Right ventricle myocardium superior (tissue), 1 donor: ENCODE data around the gene SEM1. TPM values are rescaled to one million over a fixed set of nuclear protein-coding genes. Genes with fewer than 3 reads are reported as not detected.
"Not testable (repeated sequence)": the region's sequence is repeated elsewhere in the genome, so short reads cannot be mapped to it uniquely, and the experiment has no call there.

Source experiments
- ATAC-seq: fragments of 200-7000 bp; cut with Tn5 transposase; one replicate; pipeline ENCODE4 v1.9.1; 2020; ENCODE audit warnings: mild to moderate bottlenecking; ENCODE audit not compliant: poor library complexity
- DNase-seq: peaks from one replicate; pipeline ENCODE4 v3.0.0-alpha.2; 2020
- intact Hi-C: fragments of 100-400 bp; cut with DNase I; formaldehyde crosslinking; loops from one replicate; pipeline ENCODE4 v1.11.2; 2022
- total RNA-seq: library from RNA; stranded (reverse); fragmentation: NEBNext Ultra II Directional; extraction: Animal tissue kit (Norgen Biotek cat#: 25700); gene quantifications from one replicate; pipeline ENCODE4 v1.2.1, GENCODE V29; 2021
- donor health status: DM: no; HTN: yes; CAD: no; lungs with severe emphysema.

Gene SEM1
- total RNA-seq, 1 donor from 2014 or later, result 43.9 TPM

DNA sequence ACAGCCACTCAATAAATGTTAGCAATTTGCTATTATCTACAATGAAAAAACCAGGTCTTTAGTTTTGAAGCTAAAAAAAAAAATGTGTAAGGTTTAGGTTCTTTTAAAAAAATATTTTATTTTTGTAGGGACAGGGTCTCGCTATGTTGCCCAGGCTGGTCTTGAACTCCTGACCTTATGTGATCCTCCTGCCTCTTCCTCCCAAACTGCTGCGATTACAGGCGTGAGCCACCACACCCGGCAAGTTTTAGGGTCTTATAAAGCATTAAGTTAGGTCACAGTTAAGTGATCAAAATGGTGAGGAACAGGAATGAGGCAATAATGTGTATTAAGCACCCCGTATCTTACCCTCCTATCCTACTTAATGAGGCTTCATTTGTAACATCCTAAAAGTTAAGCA, 774 bp downstream of the SEM1 start:
- ATAC-seq, result no peak
- no peak for DNase-seq
- intact Hi-C loops, result no loop called here

DNA sequence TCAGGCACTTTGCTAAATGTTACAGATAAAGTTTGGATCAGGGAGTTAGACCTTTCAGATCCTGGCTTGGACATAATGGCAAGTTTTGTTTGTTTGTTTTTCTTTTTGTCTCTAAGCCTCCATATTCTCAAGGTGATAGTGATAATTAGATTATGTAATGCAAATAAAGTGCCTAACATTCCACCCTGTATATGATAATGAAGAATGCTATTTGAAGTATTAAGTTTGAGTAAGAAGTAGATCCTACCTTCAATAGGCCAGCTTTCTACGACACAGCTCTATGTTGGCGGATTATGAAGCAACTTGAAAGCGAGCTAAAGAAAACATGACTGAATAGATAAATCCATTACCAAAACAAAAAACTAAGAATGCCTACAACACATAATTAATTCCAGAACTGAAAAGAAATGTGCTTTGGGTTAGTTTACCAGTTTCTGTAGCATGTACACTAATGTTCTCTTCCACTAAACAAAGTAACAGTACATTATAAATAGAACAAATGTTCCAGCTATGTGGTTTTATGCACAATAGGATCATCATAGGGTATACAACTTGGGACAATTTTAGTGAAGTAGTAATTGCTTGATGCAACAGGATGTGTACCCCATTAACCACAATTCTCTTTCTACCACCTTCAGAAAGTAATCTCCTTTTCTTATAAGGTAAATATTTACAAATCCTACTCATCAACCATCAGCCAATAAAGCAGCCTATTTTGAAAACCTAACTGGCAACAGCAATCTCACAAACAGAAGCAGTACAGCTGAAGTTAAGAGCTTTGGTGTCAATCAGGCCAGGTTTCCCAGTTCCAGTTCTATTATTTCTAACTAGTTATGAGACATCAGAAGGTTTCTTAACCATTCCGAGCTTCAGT, 1.5 kb downstream of the SEM1 start:
- ATAC-seq (no peak), DNase-seq (no peak)
- intact Hi-C loops, result no loop called here

DNA sequence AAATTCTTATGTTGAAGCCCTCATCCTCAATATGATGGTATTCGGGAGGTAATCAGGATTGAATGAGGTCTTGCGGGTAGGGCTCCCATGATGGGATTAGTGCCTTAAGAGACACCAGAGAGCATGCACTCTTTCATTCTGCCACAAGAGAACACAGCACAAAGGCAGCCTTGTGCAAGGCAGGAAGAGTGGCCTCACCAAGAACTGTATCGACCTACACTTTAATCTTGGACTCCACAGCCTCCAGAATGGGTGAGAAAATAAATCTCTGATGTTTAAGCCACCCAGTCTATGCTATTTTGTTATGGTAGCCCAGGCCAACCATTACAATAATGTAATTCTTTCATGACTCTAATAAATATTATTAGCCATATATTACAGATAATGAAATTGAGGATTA, 8.4 kb downstream of the SEM1 start:
- intact Hi-C loops, result no loop called here
- DNase-seq (no peak), ATAC-seq (no peak)

DNA sequence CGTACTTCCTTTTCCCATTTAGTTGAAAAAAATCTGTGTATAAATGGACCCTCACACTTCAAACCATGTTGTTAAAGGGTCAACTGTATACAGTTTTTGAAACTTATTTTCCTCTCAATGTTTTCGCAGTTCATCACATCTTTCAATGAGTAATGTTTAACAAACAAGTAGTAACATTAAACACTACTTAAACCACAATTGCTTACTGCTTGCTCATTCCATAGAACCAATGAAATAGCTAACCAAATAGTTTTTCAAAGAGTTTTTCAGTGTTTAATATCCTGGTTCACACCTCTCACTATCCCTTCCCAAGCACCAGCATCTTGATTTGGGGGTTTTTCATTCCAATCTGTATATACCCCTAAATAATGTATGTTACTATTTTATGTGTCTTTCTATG, 9.1 kb downstream of the SEM1 start:
- ATAC-seq (no peak), DNase-seq (no peak)
- intact Hi-C loops, result no loop called here

DNA sequence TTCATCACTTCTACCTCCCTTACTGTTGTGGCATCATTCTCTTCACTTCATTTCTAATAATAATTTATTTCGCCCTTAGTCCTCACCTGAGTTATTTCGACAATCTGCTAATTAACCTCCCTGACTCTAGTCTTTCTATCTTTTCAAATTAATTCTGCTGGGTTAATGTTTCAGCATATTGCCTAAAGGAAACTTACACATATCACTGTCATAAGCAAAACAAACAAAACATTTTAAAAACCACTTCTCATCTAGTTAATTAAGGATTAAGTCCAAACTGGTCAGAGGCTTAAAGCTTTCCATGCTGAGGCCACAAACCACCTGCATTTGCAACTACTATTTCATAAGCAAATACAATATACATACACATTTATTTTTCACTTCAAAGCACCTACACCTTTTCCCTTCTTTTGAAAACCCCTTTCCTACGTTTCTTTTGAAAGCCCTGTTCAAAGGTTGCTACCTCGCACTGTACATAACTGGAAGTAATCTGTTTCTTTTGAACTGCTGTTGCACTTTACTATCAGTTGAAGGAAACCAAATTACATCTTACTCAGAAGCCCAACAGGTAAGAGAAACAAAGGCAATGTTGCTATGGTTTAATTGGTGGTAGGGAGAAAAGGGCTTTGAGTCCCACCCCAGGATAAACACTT, 10.3 kb downstream of the SEM1 start:
- intact Hi-C loops, result loop anchor here (10.0 kb wide), 1 partner anchor 375 kb away; the partner anchor contains the start of gene SLC25A13
- DNase-seq (no peak), ATAC-seq (no peak)

DNA sequence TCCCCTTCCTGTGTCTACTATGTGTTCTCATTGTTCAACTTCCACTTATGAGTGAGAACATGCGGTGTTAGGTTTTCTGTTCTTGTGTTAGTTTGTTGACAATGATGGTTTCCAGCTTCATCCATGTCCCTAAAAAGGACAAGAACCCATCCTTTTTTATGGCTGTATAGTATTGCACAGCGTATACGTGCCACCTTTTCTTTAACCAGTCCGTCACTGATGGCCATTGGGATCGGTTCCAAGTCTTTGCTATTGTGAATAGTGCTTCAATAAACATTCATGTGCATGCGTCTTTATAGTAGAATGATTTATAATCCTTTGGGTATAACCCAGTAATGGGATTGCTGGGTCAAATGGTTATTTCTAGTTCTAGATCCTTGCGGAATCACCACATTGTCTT, 11.2 kb downstream of the SEM1 start:
- intact Hi-C loops, result loop anchor here (10.0 kb wide), 1 partner anchor 374 kb away; the partner anchor contains the start of gene SLC25A13
- not testable (repeated sequence) for DNase-seq, ATAC-seq

DNA sequence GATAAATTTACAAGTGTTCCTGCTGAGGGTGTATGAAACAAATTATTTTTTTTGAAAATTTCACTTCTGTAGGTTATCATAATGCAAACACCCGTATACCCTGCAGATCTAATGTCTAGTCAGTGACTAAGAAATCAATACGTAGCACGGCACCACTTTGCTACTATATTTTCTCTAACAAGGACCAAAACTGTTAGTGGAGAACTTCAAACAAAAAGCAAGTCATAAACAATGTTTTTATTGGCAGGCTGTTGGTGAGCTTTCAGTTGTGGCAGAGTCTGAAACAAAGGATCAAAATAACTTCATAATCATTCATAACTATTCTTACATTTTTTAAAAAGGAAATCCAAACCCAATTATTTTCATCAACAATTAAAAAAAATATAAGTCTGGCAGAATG, 11.8 kb downstream of the SEM1 start:
- intact Hi-C loops, result loop anchor here (10.0 kb wide), 1 partner anchor 373 kb away; the partner anchor contains the start of gene SLC25A13
- no peak for DNase-seq
- ATAC-seq, result no peak

DNA sequence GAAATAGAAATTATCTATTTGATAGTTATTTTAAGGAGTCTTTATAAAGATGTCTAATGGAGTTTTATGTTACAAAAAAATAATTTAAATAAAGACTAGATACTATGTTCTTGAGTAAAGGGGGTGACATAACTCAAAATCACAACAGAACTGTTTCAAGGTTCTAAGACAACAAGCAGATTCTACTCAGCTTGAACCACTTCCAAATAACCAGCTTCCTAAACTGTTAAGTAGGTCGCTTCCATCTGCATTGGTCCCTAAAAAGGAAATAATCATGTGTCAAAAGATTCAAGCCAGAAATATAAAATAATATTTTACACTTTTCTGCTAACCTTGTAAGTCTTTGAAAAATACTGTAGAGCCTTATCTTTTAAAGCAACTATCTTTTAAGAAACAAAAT, 14.1 kb downstream of the SEM1 start:
- DNase-seq (no peak), ATAC-seq (no peak)
- intact Hi-C loops, result loop anchor here (10.0 kb wide), 1 partner anchor 371 kb away; the partner anchor contains the start of gene SLC25A13

DNA sequence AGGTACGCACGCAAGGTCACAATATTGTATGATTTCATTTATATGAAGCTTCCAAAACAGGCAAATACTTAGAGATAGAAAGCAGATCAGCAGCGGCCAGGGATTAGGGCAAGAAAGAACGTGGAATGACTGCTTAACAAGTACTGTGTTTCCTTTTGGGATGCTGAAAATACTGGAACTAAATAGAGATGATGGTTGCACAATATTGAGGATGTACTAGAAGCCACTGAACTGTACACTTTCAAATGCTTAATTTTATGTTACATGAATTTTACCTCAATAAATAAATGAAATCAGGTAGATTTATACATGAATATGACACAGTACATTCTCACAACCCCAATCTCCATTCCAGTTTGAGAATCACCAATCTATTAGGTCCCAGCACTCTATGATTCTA, 15.6 kb downstream of the SEM1 start:
- intact Hi-C loops, result loop anchor here (10.0 kb wide), 1 partner anchor 369 kb away; the partner anchor contains the start of gene SLC25A13
- ATAC-seq, result no peak
- DNase-seq, result no peak

DNA sequence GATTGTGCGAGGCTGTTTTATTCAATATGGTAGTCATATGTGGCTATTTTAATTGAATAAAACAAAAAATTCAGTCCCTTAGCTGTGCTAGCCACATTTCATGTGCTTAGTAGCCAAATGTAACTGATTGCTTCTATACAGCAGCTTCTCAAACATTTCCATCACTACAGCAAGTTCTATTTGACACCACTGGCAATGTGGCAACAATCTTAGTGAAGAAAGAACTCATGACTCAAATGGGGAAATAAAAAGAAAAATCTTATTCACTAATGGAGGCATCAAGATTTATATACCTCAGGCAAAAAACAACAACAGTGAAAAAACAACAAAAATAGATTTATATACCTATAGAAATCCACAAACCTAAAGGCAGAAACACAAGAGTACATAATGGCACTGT, 17.9 kb downstream of the SEM1 start:
- ATAC-seq, result no peak
- intact Hi-C loops, result loop anchor here (10.0 kb wide), 1 partner anchor 367 kb away; the partner anchor contains the start of gene SLC25A13

DNA sequence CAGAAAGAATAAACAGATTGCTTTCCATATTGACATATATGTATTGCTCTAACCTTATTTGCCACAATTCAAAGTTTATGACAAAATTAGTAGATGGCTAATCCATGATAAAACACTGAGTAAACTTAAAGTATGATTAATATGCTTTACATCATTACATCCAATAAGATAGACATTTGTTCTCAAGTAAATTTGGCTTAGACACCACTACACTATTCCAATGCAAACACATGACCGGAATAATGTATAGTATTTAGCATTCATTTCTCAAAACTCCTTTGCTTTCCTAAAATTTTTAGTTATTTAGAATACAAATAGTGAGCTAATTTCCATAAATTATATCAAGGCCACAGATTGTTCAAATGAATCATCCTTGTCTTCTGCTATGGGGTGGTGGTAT, 20.2 kb downstream of the SEM1 start:
- DNase-seq (no peak), ATAC-seq (no peak)
- intact Hi-C loops, result no loop called here

More for the DNA sequence above, 17.9 kb downstream of the SEM1 start:
- no peak for DNase-seq

DNA sequence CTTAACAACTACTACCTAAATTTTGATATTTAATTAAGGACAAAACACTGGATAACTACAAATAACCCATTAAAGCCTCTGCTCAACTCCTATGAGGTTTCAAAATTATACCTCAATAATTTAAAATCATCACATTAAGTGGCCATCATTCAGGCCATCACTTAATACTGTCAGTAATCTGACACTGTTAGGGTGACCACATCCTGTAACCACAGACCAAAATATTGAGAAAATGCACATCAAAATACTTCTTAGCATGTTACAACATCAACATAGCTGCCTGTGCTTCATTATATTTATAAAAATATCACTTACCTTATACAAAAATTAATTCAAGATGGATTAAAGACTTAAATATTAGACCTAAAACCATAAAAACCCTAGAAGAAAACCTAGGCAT, 23.3 kb downstream of the SEM1 start:
- no peak for ATAC-seq
- intact Hi-C loops, result no loop called here

DNA sequence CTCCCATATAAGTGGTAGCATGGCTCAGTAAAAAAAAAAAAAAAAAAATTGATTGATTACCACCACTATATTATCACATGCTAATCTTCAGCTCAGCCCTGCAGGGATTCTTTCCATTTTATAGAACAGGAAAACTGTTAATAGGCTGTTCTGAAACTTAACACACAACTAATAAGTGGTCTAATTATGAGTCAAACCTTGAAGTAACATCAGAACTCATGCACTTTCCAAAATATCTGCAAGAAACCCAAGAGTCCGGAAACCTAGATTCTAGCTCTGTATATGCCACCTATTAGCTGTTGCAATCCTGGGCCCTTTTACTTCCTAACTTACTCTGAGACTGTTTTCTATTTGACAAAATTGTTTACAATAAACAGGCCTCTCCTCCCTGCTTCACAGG, 23.9 kb downstream of the SEM1 start:
- intact Hi-C loops, result no loop called here
- ATAC-seq, result no peak
- DNase-seq, result no peak

More for the DNA sequence above, 23.3 kb downstream of the SEM1 start:
- DNase-seq, result no peak

DNA sequence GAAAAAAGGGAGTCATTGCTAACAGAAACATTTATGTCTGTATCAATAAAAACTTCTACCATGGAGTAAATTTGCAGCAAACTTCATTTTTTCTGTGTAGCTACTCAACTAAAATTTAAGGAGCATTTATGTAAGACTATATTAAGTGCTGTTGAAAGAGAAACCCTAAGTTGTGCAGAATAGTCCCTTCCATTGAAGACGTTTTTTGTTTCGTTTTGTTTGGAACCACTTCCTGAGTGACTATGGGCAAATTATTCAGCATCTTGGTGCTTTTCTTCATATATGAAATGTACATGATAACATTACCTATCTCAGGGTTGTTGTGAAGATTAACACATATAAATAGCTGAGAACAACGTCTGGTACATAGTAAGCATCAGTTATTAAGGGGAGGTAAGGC, 24.3 kb downstream of the SEM1 start:
- intact Hi-C loops, result no loop called here
- ATAC-seq, result no peak
- no peak for DNase-seq

DNA sequence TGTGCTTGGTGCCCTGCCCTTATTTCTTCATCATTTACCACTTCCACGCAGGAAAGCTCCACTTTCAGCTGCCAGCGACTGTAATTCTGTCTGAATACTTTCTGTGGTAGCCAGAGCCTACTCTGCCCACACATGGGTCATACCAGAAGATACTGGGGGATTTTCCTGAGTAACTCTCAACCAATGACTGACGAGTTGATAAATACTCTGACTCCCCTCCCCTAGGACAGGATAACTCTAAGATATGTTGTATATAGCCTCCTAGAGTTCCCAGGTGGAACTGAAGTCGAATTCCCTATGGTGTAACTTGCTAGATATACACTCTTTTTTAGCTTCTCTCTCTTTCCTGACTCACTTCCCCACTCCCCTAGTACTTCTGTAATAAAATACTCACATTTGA, 29.8 kb downstream of the SEM1 start:
- intact Hi-C loops, result no loop called here
- ATAC-seq (no peak), DNase-seq (no peak)

DNA sequence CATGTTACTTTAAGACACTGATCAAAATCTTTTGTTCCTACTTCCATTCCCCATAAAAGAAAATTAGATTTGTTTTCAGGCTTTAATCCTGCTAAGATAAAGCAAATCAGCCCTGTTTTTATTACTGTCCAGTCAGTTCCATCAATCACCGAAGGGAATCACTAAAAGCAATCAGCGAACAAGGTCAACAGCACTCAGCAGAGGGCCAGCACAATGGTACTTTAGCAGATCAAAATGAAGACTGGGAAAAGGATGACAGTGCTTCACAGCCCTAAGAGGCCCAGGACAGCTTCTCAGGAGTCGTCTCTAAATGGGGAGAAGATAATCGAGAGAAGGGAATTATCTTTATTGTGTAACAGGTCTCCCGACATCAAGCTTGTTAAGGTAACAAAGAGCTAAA, 32.7 kb downstream of the SEM1 start:
- ATAC-seq (no peak), DNase-seq (no peak)
- intact Hi-C loops, result no loop called here

DNA sequence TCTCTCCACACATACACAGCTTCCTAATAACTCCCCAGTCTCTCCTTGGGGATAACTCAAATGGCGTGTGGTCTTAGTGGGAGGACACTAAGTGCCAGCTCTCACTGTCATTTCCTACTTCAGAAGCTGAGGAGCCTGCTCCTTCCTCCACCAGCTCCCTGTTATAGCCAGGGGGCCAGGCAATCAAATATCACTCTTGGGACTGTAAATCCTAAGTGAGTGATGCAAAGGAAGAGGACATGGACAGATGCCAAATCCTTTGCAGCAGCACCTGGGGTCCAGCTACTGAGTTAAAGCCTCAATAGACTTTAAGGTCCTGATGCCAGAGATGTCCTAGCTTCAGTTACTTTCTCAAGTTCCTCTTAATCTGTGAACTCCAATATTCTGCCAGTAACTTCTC, 34.1 kb downstream of the SEM1 start:
- intact Hi-C loops, result no loop called here
- ATAC-seq, result no peak
- DNase-seq, result no peak

DNA sequence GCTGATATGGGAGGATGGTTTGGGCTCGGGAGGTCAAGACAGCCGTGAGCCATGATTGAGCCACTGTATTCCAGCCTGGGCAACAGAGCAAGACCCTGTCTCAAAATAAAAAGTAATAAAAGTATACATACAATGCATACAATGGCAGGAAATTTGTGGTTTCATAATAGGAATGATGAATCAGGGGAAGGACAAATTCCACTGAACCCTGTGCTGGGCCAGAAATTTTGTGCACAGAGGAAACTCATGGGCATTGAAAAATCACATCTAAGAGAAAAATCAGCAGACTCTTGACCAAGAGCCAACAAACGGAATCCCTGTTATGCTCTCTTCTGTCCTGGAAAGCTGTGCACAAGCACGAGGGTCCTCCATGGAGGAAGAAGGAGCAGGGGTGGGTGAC, 35.1 kb downstream of the SEM1 start:
- DNase-seq, result no peak
- intact Hi-C loops, result no loop called here
- no peak for ATAC-seq

DNA sequence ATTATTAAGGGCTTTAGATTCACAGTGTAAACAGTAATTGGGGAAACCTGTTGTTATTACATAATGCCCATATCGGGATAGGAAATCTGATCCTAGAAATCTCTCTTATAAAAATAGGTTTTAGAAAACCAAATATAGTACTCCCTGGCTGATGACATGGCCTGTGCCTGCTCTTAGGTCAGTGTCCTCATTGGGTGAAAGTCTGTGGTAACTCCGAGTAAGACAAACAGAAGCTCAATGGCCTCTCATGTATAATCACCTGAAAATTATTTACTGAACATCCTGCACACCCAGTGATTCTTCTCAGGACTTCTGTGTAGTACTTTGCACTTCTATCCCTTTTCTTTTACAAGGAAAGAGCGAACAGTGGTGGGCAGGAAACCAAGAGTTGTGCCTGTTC, 37.8 kb downstream of the SEM1 start:
- ATAC-seq, result no peak
- no peak for DNase-seq

More for the DNA sequence above, 37.8 kb downstream of the SEM1 start:
- intact Hi-C loops, result no loop called here
